GM12878 (cell line): Measurements from ENCODE around the gene NAXE. TPM values are rescaled to one million over a fixed set of nuclear protein-coding genes. Genes with fewer than 3 reads are reported as not detected.

Source experiments
- ATAC-seq: fragments of 200-7000 bp; cut with Tn5 transposase; 3 replicates; pipeline ENCODE4 v1.9.1; 2020; ENCODE audit warnings: mild to moderate bottlenecking, moderate library complexity
- BruUV-seq: library from RNA; stranded (reverse); fragments of 400-500 nt; replicated peaks from 2 replicates; lab custom pipeline; 2021; lab: Mats Ljungman, UMichigan
- CTCF ChIA-PET: fragments of 300-600 bp; sonication (Branson Sonifier 250); formaldehyde crosslinking; extraction: SDS; loops from one replicate; lab custom pipeline; 2021; ENCODE audit warnings: inconsistent platforms; lab: Yijun Ruan, JAX
- POLR2A ChIA-PET: fragments of 350-600 bp; formaldehyde crosslinking; extraction: SDS; loops from one replicate; lab custom pipeline; 2021; ENCODE audit warnings: inconsistent platforms; lab: Charles Lee
- RAD21 ChIA-PET: fragments of 300-600 bp; sonication (Branson Sonifier 250); formaldehyde crosslinking; loops from one replicate; lab custom pipeline; 2023; ENCODE audit warnings: antibody characterized with exemption; ENCODE audit not compliant: unreplicated experiment; lab: Charles Lee
- SMC1A ChIA-PET: fragments of 300-600 bp; sonication (Branson Sonifier 250); formaldehyde crosslinking; loops from one replicate; lab custom pipeline; 2023; ENCODE audit not compliant: unreplicated experiment, uncharacterized antibody; lab: Charles Lee
- DNase-seq: peaks from one replicate; pipeline ENCODE4 v3.0.0-alpha.2; 2011; ENCODE audit warnings: low read depth, low spot score
- FAIRE-seq: peaks from 3 replicates; lab custom pipeline; 2011; peaks lifted over from hg19 to GRCh38; lab: Jason Lieb, UNC
- H2AFZ ChIP-seq: 2 replicates; pipeline ENCODE4 v1.6.0; 2011; ENCODE audit warnings: low read depth, low read length, control low read depth; ENCODE audit not compliant: control insufficient read depth
- H3K27ac ChIP-seq: 2 replicates; pipeline ENCODE4 v1.5.1; 2011; ENCODE audit warnings: control low read depth; ENCODE audit not compliant: control insufficient read depth, insufficient read depth
- H3K27me3 ChIP-seq, 2 experiments: replicated peaks in 1 of 2; 2 replicates each; pipeline versions ENCODE4 v1.6.0 to v1.6.1; 2011; ENCODE audit warnings: low read length in 1 of 2; ENCODE audit not compliant: control insufficient read depth in 2 of 2, insufficient read depth in 2 of 2
- H3K36me3 ChIP-seq, 2 experiments: 2 replicates each; pipeline ENCODE4 v1.5.1; 2011; ENCODE audit warnings: low read length in 1 of 2; ENCODE audit not compliant: control insufficient read depth in 2 of 2, insufficient read depth in 2 of 2
- H3K4me1 ChIP-seq: 2 replicates; pipeline ENCODE4 v1.6.1; 2011; ENCODE audit warnings: mild to moderate bottlenecking, low read length, moderate library complexity, mixed read lengths; ENCODE audit not compliant: control insufficient read depth, insufficient read depth
- H3K4me2 ChIP-seq: 2 replicates; pipeline ENCODE4 v1.6.0; 2011; ENCODE audit warnings: control low read depth; ENCODE audit not compliant: control insufficient read depth, insufficient read depth
- H3K4me3 ChIP-seq: fragments of 200-600 bp; sonication (generic); 2 replicates; pipeline ENCODE4 v1.5.1; 2016
- H3K79me2 ChIP-seq: 2 replicates; pipeline ENCODE4 v1.6.0; 2011; ENCODE audit warnings: low read length; ENCODE audit not compliant: control insufficient read depth, insufficient read depth
- H3K9ac ChIP-seq: 2 replicates; pipeline ENCODE4 v1.8.0; 2011; ENCODE audit warnings: low read length, control low read depth, mixed read lengths; ENCODE audit not compliant: control insufficient read depth, insufficient read depth
- H3K9me3 ChIP-seq: replicated peaks from 3 replicates; pipeline ENCODE4 v1.5.1; 2011; ENCODE audit warnings: mild to moderate bottlenecking, low read length; ENCODE audit not compliant: control insufficient read depth, insufficient read depth
- H4K20me1 ChIP-seq: 2 replicates; pipeline ENCODE4 v1.6.0; 2011; ENCODE audit not compliant: control insufficient read depth, insufficient read depth
- ASH2L ChIP-seq: fragments of 300-600, 200-600 bp; sonication (generic); IDR thresholded peaks from 2 replicates; pipeline ENCODE4 v1.6.1; 2017; ENCODE audit warnings: low read depth, mild to moderate bottlenecking, borderline replicate concordance
- BMI1 ChIP-seq: fragments of 450-650 bp; IDR thresholded peaks from 2 replicates; pipeline ENCODE4 v1.6.1; 2016; ENCODE audit warnings: mild to moderate bottlenecking, moderate library complexity, borderline replicate concordance
- CBX3 ChIP-seq: fragments of 200-600 bp; sonication (generic); IDR thresholded peaks from 2 replicates; pipeline ENCODE4 v1.6.1; 2016; ENCODE audit warnings: low read depth, borderline replicate concordance
- FOS ChIP-seq: IDR thresholded peaks from 3 replicates; pipeline ENCODE4 v1.6.1; 2011; ENCODE audit warnings: borderline replicate concordance; ENCODE audit not compliant: insufficient read length; ENCODE audit errors: extremely low read depth
- LARP7 ChIP-seq: fragments of 450-650 bp; IDR thresholded peaks from 2 replicates; pipeline ENCODE4 v1.6.1; 2017; ENCODE audit warnings: mild to moderate bottlenecking
- PML ChIP-seq: IDR thresholded peaks from 2 replicates; pipeline ENCODE4 v1.6.1; 2012; ENCODE audit warnings: low read length, inconsistent platforms
- RAD51 ChIP-seq: fragments of 450-650 bp; IDR thresholded peaks from 2 replicates; pipeline ENCODE4 v1.6.1; 2016; ENCODE audit warnings: moderate library complexity, mild to moderate bottlenecking, inconsistent platforms
- ZZZ3 ChIP-seq: IDR thresholded peaks from 2 replicates; pipeline ENCODE4 v1.6.1; 2011; ENCODE audit warnings: low read depth; ENCODE audit not compliant: control insufficient read depth, insufficient read length
- WGBS: methylation state at CpG from one replicate; pipeline ENCODE4 v1.1.6; 2016; ENCODE audit warnings: low lambda C conversion rate; ENCODE audit not compliant: insufficient replicate concordance, insufficient coverage; ENCODE audit errors: missing lambda C conversion rate; 5-methylcytosine and 5-hydroxymethylcytosine counted together
- in situ Hi-C: fragments of 300-500 bp; cut with MboI; formaldehyde crosslinking; loops from 9 replicates; pipeline ENCODE4 v1.14.3; 2018; ENCODE audit warnings: mixed read lengths
- intact Hi-C: fragments of 100-400 bp; cut with micrococcal nuclease; formaldehyde crosslinking; loops from one replicate; pipeline ENCODE4 v1.14.2; 2022; ENCODE audit not compliant: unreplicated experiment
- polyA plus RNA-seq, 11 experiments: library from polyadenylated mRNA; depleted of rRNA in 4 of 11; unstranded in 6 of 11; stranded (reverse) in 5 of 11; fragments of >200 nt; fragmentation: Nextera tagmentation in 4 of 11; fragmentation: Illumina TruSeq in 1 of 11; extraction: Ambion mirVana in 4 of 11; extraction: Trizol in 1 of 11; gene quantifications; 1 replicate in 1 of 11; 2 replicates in 10 of 11; pipeline versions ENCODE4 v1.2.1 to v1.2.3, GENCODE V29; 2011 to 2016; ENCODE audit warnings: inconsistent platforms in 2 of 11, missing spikeins in 2 of 11, low read depth in 1 of 11
- total RNA-seq, 4 experiments: library from RNA; depleted of rRNA in 3 of 4; stranded (reverse); fragments of >200 nt in 3 of 4; fragmentation: Illumina TruSeq in 1 of 4; extraction: Trizol in 1 of 4; gene quantifications; 2 replicates each; pipeline versions ENCODE4 v1.2.1 to v1.2.3, GENCODE V29; 2013 to 2021
- TF ChIP-seq, protein P1 (sequence below): fragments of 450-650 bp; IDR thresholded peaks from 2 replicates; pipeline ENCODE4 v1.6.1; 2018; ENCODE audit warnings: borderline replicate concordance, mild to moderate bottlenecking; ENCODE audit not compliant: partially characterized antibody
- TF ChIP-seq, protein P2 (sequence below): IDR thresholded peaks from 2 replicates; pipeline ENCODE4 v1.6.1; 2011; ENCODE audit warnings: low read depth, low read length, improper control_type of control experiment, borderline replicate concordance

Gene NAXE
- total and polyA plus RNA-seq, 10 of the 15 experiments (the other 5 are each of a cell fraction or from before 2014, with no cell fraction given): 17.8 to 93.3 (median 68.8) TPM

DNA sequence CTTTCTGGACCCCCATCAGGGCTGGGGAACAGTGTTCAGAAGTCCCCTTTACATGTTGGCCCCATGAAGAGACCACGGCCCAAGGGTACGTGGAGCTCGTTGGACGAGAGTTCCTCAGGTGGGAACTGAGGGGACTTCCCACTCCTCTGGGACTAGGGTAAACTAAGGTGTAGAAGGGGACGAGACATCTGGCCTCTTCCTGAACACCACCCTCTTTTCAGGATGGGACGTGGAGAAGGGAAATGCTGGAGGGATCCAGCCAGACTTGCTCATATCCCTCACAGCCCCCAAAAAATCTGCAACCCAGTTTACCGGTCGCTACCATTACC is 2.0 kb downstream of the NAXE start:
- Histone ChIP-seq H3K4me3 (no peak overlapping the region), H3K9ac (no peak overlapping the region), H2AFZ (no peak overlapping the region), H3K79me2 (peaks cover 9% of the 10 kb centered on the region), H3K4me1 (peaks cover 5% of the 10 kb centered on the region), H3K9me3 (no peaks in the 10 kb centered on the region), H3K36me3 (peaks cover 27 to 31% of the 10 kb centered on the region in 2 experiments; a peak in 3 of 4 replicates), H3K27ac (no peak overlapping the region), H3K27me3 (no peaks in the 10 kb centered on the region), H4K20me1 (no peaks in the 10 kb centered on the region), H3K4me2 (no peak overlapping the region)
- WGBS: 67% methylated on average over 8 of the region's 8 CpGs
- in situ Hi-C loops (no loop called here), intact Hi-C loops (no loop called here)
- FAIRE-seq (no peak), DNase-seq (no peak), ATAC-seq (no peak)
- POLR2A ChIA-PET: interaction anchor here (0.6 to 1.1 kb wide), 5 partner anchors 15 to 102 kb away, joined by 3 to 9 read pairs (median 4); partner anchors contain the start of gene MEF2D
- RAD21 ChIA-PET: interaction anchor here (0.7 to 1.0 kb wide), 3 partner anchors 11 to 102 kb away, joined by 3 to 5 read pairs (median 3); no protein-coding TSS in a partner anchor
- SMC1A ChIA-PET: interaction anchor here (1.6 to 5.9 kb wide), 4 partner anchors 9 to 139 kb away, joined by 5 to 47 read pairs (median 14); partner anchors contain the start of gene GPATCH4
- CTCF ChIA-PET: interaction anchor here (0.7 to 4.6 kb wide), 6 partner anchors 8 to 34 kb away, joined by 3 to 49 read pairs (median 6); partner anchors contain the start of genes GPATCH4 and TTC24
- TF ChIP-seq, protein P1, sequence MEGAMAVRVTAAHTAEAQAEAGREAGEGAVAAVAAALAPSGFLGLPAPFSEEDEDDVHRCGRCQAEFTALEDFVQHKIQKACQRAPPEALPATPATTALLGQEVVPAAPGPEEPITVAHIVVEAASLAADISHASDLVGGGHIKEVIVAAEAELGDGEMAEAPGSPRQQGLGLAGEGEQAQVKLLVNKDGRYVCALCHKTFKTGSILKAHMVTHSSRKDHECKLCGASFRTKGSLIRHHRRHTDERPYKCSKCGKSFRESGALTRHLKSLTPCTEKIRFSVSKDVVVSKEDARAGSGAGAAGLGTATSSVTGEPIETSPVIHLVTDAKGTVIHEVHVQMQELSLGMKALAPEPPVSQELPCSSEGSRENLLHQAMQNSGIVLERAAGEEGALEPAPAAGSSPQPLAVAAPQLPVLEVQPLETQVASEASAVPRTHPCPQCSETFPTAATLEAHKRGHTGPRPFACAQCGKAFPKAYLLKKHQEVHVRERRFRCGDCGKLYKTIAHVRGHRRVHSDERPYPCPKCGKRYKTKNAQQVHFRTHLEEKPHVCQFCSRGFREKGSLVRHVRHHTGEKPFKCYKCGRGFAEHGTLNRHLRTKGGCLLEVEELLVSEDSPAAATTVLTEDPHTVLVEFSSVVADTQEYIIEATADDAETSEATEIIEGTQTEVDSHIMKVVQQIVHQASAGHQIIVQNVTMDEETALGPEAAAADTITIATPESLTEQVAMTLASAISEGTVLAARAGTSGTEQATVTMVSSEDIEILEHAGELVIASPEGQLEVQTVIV: no peak
- no peak for TF ChIP-seq PML
- no TSS peak for BruUV-seq

DNA sequence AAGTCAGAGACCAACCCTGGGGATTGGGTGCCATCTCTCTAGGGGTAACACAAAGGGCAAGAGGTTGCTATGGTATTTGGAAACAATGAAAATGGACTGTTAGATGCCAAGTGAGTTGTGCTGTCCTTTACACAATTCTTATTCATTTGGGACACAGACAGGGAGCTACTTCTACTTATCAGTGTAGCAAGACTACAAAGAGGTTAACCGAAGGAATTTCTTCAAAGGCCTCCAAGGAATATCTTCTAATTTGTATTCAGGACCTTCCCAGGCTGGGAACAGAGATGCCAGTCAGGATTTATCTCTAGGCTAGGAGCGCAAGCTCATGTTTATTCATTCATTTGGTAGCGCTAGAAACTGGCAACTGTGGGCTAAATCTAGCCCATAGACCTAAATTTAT is 2.6 kb downstream of the NAXE start:
- POLR2A ChIA-PET: interaction anchor here (0.6 to 1.1 kb wide), 5 partner anchors 16 to 103 kb away, joined by 3 to 5 read pairs (median 3); partner anchors contain the start of gene MEF2D

More for the DNA sequence above, 2.6 kb downstream of the NAXE start:
- H2AFZ ChIP-seq: no peak overlapping the region
- no peak overlapping the region for H3K4me2 ChIP-seq
- TF ChIP-seq RAD51: no peak
- no peak for TF ChIP-seq LARP7
- no peak for TF ChIP-seq FOS
- TF ChIP-seq, protein P1: no peak
- TF ChIP-seq BMI1: no peak
- TF ChIP-seq ASH2L: no peak
- TF ChIP-seq, protein P2, sequence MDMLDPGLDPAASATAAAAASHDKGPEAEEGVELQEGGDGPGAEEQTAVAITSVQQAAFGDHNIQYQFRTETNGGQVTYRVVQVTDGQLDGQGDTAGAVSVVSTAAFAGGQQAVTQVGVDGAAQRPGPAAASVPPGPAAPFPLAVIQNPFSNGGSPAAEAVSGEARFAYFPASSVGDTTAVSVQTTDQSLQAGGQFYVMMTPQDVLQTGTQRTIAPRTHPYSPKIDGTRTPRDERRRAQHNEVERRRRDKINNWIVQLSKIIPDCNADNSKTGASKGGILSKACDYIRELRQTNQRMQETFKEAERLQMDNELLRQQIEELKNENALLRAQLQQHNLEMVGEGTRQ: no peak
- no peak for TF ChIP-seq CBX3
- TF ChIP-seq ZZZ3: no peak
- ATAC-seq (no peak), FAIRE-seq (no peak), DNase-seq (no peak)
- H3K27ac ChIP-seq: no peak overlapping the region
- no TSS peak for BruUV-seq
- H4K20me1 ChIP-seq: no peaks in the 10 kb centered on the region
- ChIA-PET CTCF (interaction anchor here (0.7 to 4.6 kb wide), 5 partner anchors 11 to 179 kb away, joined by 3 to 34 read pairs (median 4); no protein-coding TSS in a partner anchor), SMC1A (interaction anchor here (1.6 to 5.9 kb wide), 4 partner anchors 9 to 140 kb away, joined by 5 to 47 read pairs (median 14); partner anchors contain the start of gene GPATCH4), RAD21 (interaction anchor here (0.7 to 1.0 kb wide), 4 partner anchors 11 to 114 kb away, joined by 3 to 6 read pairs (median 4); no protein-coding TSS in a partner anchor)
- intact Hi-C loops: no loop called here
- H3K4me3 ChIP-seq: no peak overlapping the region
- H3K9ac ChIP-seq: no peak overlapping the region
- H3K27me3 ChIP-seq: no peaks in the 10 kb centered on the region
- no peaks in the 10 kb centered on the region for H3K9me3 ChIP-seq
- H3K4me1 ChIP-seq: peaks cover 5% of the 10 kb centered on the region
- H3K79me2 ChIP-seq: peaks cover 13% of the 10 kb centered on the region
- in situ Hi-C loops: no loop called here
- 99% methylated on average over 3 of the region's 3 CpGs for WGBS
- H3K36me3 ChIP-seq: peaks cover 27 to 31% of the 10 kb centered on the region in 2 experiments; a peak in 3 of 4 replicates
